RWPE2 (cell line): ENCODE results near the gene PLAGL2.
A peak's percentile ranks its signal among the peaks of the same experiment; 100 is the strongest.
"Not testable (repeated sequence)": the region's sequence is repeated elsewhere in the genome, so short reads cannot be mapped to it uniquely, and the experiment has no call there.

Experiments used
- ATAC-seq: fragments of 200-7000 bp; cut with Tn5 transposase; 3 replicates; pipeline ENCODE4 v1.9.1; 2021; ENCODE audit warnings: low read depth
- DNase-seq: peaks from one replicate; pipeline ENCODE4 v3.0.0-alpha.2; 2020; ENCODE audit warnings: low spot score
- H3K27ac ChIP-seq: fragments of 450-650 bp; 2 replicates; pipeline ENCODE4 v1.5.1; 2017; ENCODE audit warnings: mild to moderate bottlenecking; ENCODE audit not compliant: poor library complexity, severe bottlenecking
- H3K27me3 ChIP-seq: fragments of 250-450 bp; sonication (Bioruptor Pico); 2 replicates; pipeline ENCODE4 v1.5.1; 2021; ENCODE audit warnings: mild to moderate bottlenecking, moderate library complexity; ENCODE audit not compliant: insufficient read depth, poor library complexity, severe bottlenecking
- H3K36me3 ChIP-seq: fragments of 250-450 bp; sonication (Bioruptor Pico); 2 replicates; pipeline ENCODE4 v1.5.1; 2020; ENCODE audit warnings: low read depth, mild to moderate bottlenecking, moderate library complexity
- H3K4me1 ChIP-seq: fragments of 250-450 bp; sonication (Bioruptor Pico); 2 replicates; pipeline ENCODE4 v1.5.1; 2021; ENCODE audit warnings: mild to moderate bottlenecking, moderate library complexity; ENCODE audit not compliant: insufficient read depth, poor library complexity, severe bottlenecking
- H3K4me3 ChIP-seq: fragments of 250-450 bp; sonication (Bioruptor Pico); 2 replicates; pipeline ENCODE4 v1.5.1; 2021; ENCODE audit warnings: mild to moderate bottlenecking, moderate library complexity; ENCODE audit not compliant: severe bottlenecking
- H3K9me3 ChIP-seq: fragments of 250-450 bp; sonication (Bioruptor Pico); 2 replicates; pipeline ENCODE4 v1.5.1; 2021; ENCODE audit warnings: mild to moderate bottlenecking, moderate library complexity; ENCODE audit not compliant: severe bottlenecking
- CTCF ChIP-seq: fragments of 450-650 bp; IDR thresholded peaks from one replicate; pipeline ENCODE4 v1.5.1; 2017; ENCODE audit warnings: mild to moderate bottlenecking, moderate library complexity; ENCODE audit not compliant: poor library complexity, severe bottlenecking

Gene PLAGL2

GRCh38 chr20:32193996-32194395 lies 13.5 kb downstream of the PLAGL2 start:
- no peak for TF ChIP-seq CTCF
- no peaks in the 10 kb centered on the region for H3K27me3 ChIP-seq
- ATAC-seq (no peak), DNase-seq (peak; percentile 23)
- no peak overlapping the region for H3K27ac ChIP-seq
- H3K9me3 ChIP-seq: no peaks in the 10 kb centered on the region
- no peak overlapping the region for H3K4me3 ChIP-seq
- H3K36me3 ChIP-seq: peaks cover 39% of the 10 kb centered on the region
- H3K4me1 ChIP-seq: peaks cover 3% of the 10 kb centered on the region

GRCh38 chr20:32193336-32193735 lies 14.2 kb downstream of the PLAGL2 start:
- H3K4me1 ChIP-seq, ATAC-seq, H3K9me3 ChIP-seq, H3K4me3 ChIP-seq, H3K27me3 ChIP-seq, H3K27ac ChIP-seq: not testable (repeated sequence)
- peaks cover 32% of the 10 kb centered on the region for H3K36me3 ChIP-seq
- peak; percentile 55 for DNase-seq

GRCh38 chr20:32192698-32193097 lies 14.8 kb downstream of the PLAGL2 start:
- H3K36me3 ChIP-seq: peaks cover 26% of the 10 kb centered on the region
- no peak for DNase-seq
- TF ChIP-seq CTCF: no peak
- H3K4me1 ChIP-seq: peaks cover 3% of the 10 kb centered on the region
- H3K27me3 ChIP-seq: no peaks in the 10 kb centered on the region
- H3K9me3 ChIP-seq: no peaks in the 10 kb centered on the region
- no peak overlapping the region for H3K4me3 ChIP-seq
- no peak overlapping the region for H3K27ac ChIP-seq
- ATAC-seq: no peak

GRCh38 chr20:32191873-32192272 lies 15.7 kb downstream of the PLAGL2 start:
- H3K4me1 ChIP-seq: peaks cover 3% of the 10 kb centered on the region
- no peak overlapping the region for H3K27ac ChIP-seq
- peak; percentile 27 for DNase-seq
- no peak overlapping the region for H3K4me3 ChIP-seq
- no peak for TF ChIP-seq CTCF
- H3K36me3 ChIP-seq: peaks cover 17% of the 10 kb centered on the region
- H3K27me3 ChIP-seq: no peaks in the 10 kb centered on the region
- 0 out of 3 replicates have a peak, but pooled peaks have one; percentile 1 for ATAC-seq
- no peaks in the 10 kb centered on the region for H3K9me3 ChIP-seq

- Histone ChIP-seq H3K9me3 (no peaks in the 10 kb centered on the region), H3K27ac (no peak overlapping the region), H3K36me3 (peaks cover 16% of the 10 kb centered on the region), H3K4me3 (no peak overlapping the region), H3K27me3 (no peaks in the 10 kb centered on the region), H3K4me1 (peaks cover 3% of the 10 kb centered on the region)
- no peak for TF ChIP-seq CTCF
- DNase-seq (peak; percentile 61), ATAC-seq (peak; percentile 5)
Measured at GRCh38 chr20:32191422-32191821, 16.1 kb downstream of the PLAGL2 start.
